AG10803 (cell line): ENCODE data around the gene GCSAM.
"Not testable (repeated sequence)": the region's sequence is repeated elsewhere in the genome, so short reads cannot be mapped to it uniquely, and the experiment has no call there.

Experiments used
- DNase-seq: peaks from one replicate; pipeline ENCODE4 v3.0.0; 2010; ENCODE audit warnings: low read depth
- H3K4me3 ChIP-seq: 2 replicates; pipeline ENCODE4 v1.5.1; 2011; ENCODE audit warnings: mild to moderate bottlenecking, low read length, control low read depth
- TF ChIP-seq, protein P1 (sequence below): conservative IDR thresholded peaks from 2 replicates; pipeline ENCODE4 v1.5.1; 2011; ENCODE audit warnings: mild to moderate bottlenecking, low read length, control low read depth, inconsistent platforms

Gene GCSAM

DNA sequence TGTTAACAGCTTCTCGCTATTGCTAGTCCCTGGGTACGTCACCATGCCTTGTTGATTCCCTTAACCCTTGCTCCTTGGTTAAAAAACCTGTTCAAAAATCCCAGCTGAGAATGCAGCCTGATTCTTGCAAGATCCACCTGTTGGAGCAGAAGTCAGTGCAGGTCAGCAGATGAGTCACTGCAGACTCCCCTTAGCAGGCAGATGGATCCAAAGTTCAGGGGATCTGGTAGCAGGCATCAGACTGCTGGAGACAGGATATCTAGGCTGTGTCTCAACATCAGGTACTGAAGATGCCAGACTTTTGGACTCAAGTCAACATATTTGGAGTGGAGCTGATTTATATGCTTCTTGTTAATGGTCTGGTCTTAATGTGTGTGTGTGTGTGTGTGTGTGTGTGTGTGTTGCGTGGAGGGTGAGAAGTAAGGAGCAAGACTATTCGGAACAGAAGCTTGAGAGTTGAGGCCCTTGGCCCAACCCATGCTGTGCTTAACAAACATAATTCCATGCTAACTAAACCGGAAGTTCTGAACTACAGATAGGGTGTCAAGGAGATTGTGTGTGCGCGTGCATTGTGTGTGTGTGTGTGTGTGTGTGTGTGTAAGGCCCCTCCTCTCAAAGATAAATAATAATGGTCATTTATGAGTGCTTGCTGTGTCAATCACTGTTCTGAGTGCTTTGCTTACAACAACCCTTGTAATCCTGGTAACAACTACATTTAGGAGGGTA lies 47.9 kb downstream of the GCSAM start:
- DNase-seq: no peak
- TF ChIP-seq, protein P1, sequence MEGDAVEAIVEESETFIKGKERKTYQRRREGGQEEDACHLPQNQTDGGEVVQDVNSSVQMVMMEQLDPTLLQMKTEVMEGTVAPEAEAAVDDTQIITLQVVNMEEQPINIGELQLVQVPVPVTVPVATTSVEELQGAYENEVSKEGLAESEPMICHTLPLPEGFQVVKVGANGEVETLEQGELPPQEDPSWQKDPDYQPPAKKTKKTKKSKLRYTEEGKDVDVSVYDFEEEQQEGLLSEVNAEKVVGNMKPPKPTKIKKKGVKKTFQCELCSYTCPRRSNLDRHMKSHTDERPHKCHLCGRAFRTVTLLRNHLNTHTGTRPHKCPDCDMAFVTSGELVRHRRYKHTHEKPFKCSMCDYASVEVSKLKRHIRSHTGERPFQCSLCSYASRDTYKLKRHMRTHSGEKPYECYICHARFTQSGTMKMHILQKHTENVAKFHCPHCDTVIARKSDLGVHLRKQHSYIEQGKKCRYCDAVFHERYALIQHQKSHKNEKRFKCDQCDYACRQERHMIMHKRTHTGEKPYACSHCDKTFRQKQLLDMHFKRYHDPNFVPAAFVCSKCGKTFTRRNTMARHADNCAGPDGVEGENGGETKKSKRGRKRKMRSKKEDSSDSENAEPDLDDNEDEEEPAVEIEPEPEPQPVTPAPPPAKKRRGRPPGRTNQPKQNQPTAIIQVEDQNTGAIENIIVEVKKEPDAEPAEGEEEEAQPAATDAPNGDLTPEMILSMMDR: no peak
- H3K4me3 ChIP-seq: no peak overlapping the region

DNA sequence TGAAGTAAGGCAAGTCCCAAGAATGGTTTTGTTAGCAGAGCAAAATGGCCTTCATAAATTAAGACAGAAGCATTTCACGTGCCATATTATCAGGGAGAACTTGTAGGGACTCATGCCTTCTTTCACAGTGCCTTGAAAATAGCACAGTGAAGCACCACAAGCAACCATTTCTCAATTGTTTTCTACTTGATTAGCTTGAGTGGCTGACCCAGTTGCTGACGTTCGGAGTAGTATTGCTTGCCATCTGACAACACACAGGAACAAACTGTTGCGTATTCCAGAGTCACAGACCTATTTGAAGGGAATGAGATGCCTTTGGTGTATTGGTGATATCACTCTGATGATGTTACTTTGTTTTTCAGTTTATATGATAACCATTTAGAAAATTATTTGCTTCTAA lies 49.8 kb downstream of the GCSAM start:
- H3K4me3 ChIP-seq: no peak overlapping the region
- no peak for DNase-seq
- TF ChIP-seq, protein P1: no peak

DNA sequence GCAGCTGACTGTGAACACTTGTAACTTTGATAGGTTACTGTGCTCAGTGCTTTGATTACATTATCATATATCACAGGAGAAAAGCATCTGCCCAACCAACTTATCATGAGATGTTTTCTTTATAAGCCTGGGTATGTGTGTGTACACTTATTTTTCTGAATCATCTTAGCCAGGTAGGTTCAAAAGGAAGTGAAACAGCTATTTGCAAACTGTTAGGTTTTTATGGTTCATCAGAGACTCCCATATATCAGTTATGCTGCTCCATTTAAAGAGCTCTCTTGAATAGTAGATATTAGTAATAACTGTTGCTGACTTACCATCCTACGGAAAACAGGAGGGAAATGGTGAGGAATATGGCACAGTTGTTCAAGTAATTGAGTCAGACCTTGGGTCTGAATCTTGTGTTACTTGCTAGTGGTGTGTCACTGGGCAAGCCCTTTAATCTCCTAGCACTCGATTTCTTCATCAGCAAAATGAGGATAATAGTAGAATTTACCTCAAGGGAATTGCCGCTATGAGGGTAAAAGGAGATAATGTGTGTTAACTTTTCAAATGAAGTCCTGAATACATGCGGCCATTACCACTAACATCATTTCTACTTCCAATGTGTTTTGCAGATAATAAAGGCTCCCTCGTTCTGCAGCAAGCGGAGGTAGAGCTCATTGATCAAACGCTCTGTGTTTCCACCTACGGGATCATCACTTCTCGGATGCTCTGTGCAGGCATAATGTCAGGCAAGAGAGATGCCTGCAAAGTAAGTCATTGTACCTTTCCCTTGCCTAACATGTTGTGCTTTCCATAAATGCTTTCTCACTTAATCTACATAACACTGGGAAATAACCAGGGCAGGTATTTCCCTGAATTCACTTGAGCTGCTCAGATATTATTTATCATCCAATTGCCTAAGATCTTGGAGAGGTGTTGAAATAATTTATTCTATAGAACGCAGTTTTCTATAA lies 54.6 kb downstream of the GCSAM start:
- DNase-seq: no peak
- TF ChIP-seq, protein P1: no peak
- H3K4me3 ChIP-seq: no peak overlapping the region

DNA sequence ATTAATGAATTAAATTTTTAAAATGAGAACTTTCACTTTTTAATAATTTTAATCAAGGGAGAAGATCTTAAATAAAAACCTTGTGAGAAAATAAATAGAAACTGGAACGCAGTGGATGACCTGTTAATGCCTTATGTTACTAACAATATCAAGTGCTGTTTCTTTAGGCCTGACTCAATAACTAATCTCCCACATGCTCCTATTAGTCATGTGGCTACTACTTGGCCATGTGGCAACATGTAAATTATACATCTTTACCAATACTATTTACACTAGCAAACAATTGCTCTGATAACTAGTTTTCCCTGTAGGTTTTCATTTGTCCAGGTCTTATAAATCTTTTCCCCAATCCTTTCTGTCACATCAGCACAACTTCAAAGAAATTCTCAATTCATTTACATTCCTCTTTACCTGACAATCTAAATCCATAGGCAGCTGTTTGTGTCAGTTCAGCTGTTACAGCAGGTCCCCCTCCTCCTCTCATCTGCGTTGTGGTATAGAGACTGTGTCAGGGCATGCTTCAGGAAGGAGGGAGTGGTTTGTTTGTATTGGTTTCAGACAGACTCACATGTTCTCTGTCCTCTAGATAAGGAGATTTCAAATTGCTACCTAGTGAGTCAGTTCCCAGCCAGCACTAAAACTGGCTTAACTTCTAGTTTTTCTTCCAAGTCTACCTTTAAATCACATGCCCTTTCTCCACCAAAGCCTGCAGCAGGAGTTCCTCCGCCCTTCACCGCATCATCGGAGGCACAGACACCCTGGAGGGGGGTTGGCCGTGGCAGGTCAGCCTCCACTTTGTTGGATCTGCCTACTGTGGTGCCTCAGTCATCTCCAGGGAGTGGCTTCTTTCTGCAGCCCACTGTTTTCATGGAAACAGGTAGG lies 58.2 kb downstream of the GCSAM start:
- DNase-seq: peak; percentile 80

DNA sequence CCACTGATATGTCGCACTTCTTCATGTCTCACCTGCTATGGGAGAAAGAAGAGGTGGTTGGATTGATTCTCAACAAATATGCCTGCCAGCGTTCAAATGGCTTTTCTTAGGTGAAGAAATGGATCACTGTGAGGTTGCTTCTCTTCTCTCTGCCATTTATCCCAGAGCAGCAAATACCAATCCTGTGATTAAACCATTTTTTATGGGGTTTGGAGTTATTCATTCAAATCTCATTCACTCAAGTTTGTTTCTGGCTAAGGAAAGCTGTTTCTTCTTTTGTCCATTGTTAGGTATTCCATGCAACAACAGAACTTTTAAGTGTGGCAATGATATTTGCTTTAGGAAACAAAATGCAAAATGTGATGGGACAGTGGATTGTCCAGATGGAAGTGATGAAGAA lies 59.0 kb downstream of the GCSAM start:
- no peak overlapping the region for H3K4me3 ChIP-seq
- TF ChIP-seq, protein P1: no peak
- peak; percentile 27 for DNase-seq

More for the DNA sequence above, 58.2 kb downstream of the GCSAM start:
- no peak overlapping the region; the same call in 1 of the 2 replicates for H3K4me3 ChIP-seq
- TF ChIP-seq, protein P1: no peak

DNA sequence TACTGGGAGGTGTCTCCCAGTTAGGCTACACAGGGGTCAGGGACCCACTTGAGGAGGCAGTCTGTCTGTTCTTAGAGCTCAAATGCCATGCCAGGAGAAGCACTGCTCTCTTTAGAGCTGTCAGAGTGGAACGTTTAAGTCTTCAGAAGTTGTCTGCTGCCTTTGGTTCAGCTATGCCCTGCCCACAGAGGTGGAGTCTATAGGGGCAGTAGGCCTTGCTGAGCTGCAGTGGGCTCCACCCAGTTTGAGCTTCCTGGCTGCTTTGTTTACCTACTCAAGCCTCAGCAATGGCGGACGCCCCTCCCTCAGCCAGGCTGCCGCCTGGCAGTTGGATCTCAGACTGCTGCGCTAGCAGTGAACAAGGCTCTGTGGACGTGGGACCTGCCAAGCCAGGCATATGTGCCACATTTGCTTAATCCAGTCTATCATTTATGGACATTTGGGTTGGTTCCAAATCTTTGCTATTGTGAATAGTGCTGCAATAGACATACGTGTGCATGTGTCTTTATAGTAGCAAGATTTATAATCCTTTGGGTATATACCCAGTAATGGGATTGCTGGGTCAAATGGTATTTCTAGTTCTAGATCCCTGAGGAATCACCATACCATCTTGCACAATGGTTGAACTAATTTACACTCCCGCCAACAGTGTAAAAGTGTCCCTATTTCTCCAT lies 60.5 kb downstream of the GCSAM start:
- not testable (repeated sequence) for DNase-seq, H3K4me3 ChIP-seq
